Left ventricle myocardium inferior (tissue), 1 donor: Measurements from ENCODE around the gene TTLL5. TPM values are rescaled to one million over a fixed set of nuclear protein-coding genes. Genes with fewer than 3 reads are reported as not detected.

Source experiments
- DNase-seq: peaks from one replicate; pipeline ENCODE4 v3.0.0-alpha.2; 2020
- H3K27ac ChIP-seq: fragments of 200-600 bp; replicated peaks from 2 replicates; pipeline ENCODE4 v1.8.0; 2021
- H3K27me3 ChIP-seq: fragments of 200-600 bp; 2 replicates; pipeline ENCODE4 v1.8.0; 2021; ENCODE audit warnings: low read depth
- H3K36me3 ChIP-seq: fragments of 200-600 bp; 2 replicates; pipeline ENCODE4 v1.8.0; 2021
- H3K4me1 ChIP-seq: fragments of 200-600 bp; 2 replicates; pipeline ENCODE4 v1.8.0; 2021
- H3K4me3 ChIP-seq: fragments of 200-600 bp; 2 replicates; pipeline ENCODE4 v1.8.0; 2021; ENCODE audit warnings: mild to moderate bottlenecking, moderate library complexity
- H3K9me3 ChIP-seq: fragments of 200-600 bp; replicated peaks from 2 replicates; pipeline ENCODE4 v1.8.0; 2021
- CTCF ChIP-seq: fragments of 200-600 bp; IDR thresholded peaks from 2 replicates; pipeline ENCODE4 v1.8.0; 2021; ENCODE audit warnings: antibody characterized with exemption, mild to moderate bottlenecking, borderline replicate concordance
- intact Hi-C: fragments of 100-400 bp; cut with micrococcal nuclease; formaldehyde crosslinking; loops from one replicate; pipeline ENCODE4 v1.11.0; 2022
- total RNA-seq: library from RNA; stranded (reverse); fragmentation: NEBNext Ultra II Directional; extraction: Animal tissue kit (Norgen Biotek cat#: 25700); gene quantifications from one replicate; pipeline ENCODE4 v1.2.1, GENCODE V29; 2021
- donor health status: DM: no; HTN: yes; CAD: no; lungs with severe emphysema.

The TTLL5 gene
- total RNA-seq, 1 donor from 2014 or later, result 16.3 TPM

GRCh38 chr14:75655235-75655634, 5.8 kb upstream of the TTLL5 start:
- Histone ChIP-seq H3K36me3 (peaks cover 30% of the 10 kb centered on the region), H3K9me3 (no peaks in the 10 kb centered on the region), H3K27ac (no peak overlapping the region), H3K27me3 (no peaks in the 10 kb centered on the region), H3K4me1 (peaks cover 10% of the 10 kb centered on the region), H3K4me3 (no peak overlapping the region)
- no peak for TF ChIP-seq CTCF
- no peak for DNase-seq
- intact Hi-C loops, result loop anchor here (2.0 kb wide), 1 partner anchor 76 kb away; the partner anchor contains the start of gene FLVCR2

- Histone ChIP-seq H3K4me3 (no peak overlapping the region), H3K27me3 (no peaks in the 10 kb centered on the region), H3K4me1 (peaks cover 27% of the 10 kb centered on the region), H3K27ac (no peak overlapping the region), H3K36me3 (peaks cover 9% of the 10 kb centered on the region), H3K9me3 (no peaks in the 10 kb centered on the region)
- intact Hi-C loops, result no loop called here
- DNase-seq, result no peak
- no peak for TF ChIP-seq CTCF
Observed at GRCh38 chr14:75657331-75657730, 3.7 kb upstream of the TTLL5 start.

GRCh38 chr14:75658957-75659356, 2.1 kb upstream of the TTLL5 start:
- no peak for TF ChIP-seq CTCF
- H3K4me3 ChIP-seq, result no peak overlapping the region
- no peaks in the 10 kb centered on the region for H3K9me3 ChIP-seq
- no peak for DNase-seq
- peaks cover 28% of the 10 kb centered on the region for H3K4me1 ChIP-seq
- intact Hi-C loops, result no loop called here
- no peak overlapping the region for H3K27ac ChIP-seq
- peaks cover 13% of the 10 kb centered on the region for H3K36me3 ChIP-seq
- H3K27me3 ChIP-seq, result no peaks in the 10 kb centered on the region

GRCh38 chr14:75660238-75660629, 812 bp upstream of the TTLL5 start:
- intact Hi-C loops, result no loop called here
- H3K27me3 ChIP-seq, result no peaks in the 10 kb centered on the region
- DNase-seq, result no peak
- TF ChIP-seq CTCF, result no peak
- no peaks in the 10 kb centered on the region for H3K9me3 ChIP-seq
- H3K4me1 ChIP-seq, result peaks cover 27% of the 10 kb centered on the region
- H3K27ac ChIP-seq, result peak overlapping the region; percentile 85
- peaks cover 20% of the 10 kb centered on the region for H3K36me3 ChIP-seq
- H3K4me3 ChIP-seq, result peak overlapping the region; percentile 91

GRCh38 chr14:75661499-75661814, 411 bp downstream of the TTLL5 start:
- H3K27me3 ChIP-seq, result no peaks in the 10 kb centered on the region
- DNase-seq, result no peak
- peaks cover 27% of the 10 kb centered on the region for H3K4me1 ChIP-seq
- peak overlapping the region; percentile 91 for H3K4me3 ChIP-seq
- H3K36me3 ChIP-seq, result peaks cover 25% of the 10 kb centered on the region
- no peak for TF ChIP-seq CTCF
- H3K9me3 ChIP-seq, result no peaks in the 10 kb centered on the region
- intact Hi-C loops, result no loop called here
- H3K27ac ChIP-seq, result peak overlapping the region; percentile 85

- intact Hi-C loops, result no loop called here
- Histone ChIP-seq H3K4me3 (no peak overlapping the region), H3K36me3 (peaks cover 21% of the 10 kb centered on the region), H3K9me3 (no peaks in the 10 kb centered on the region), H3K4me1 (peaks cover 39% of the 10 kb centered on the region), H3K27me3 (no peaks in the 10 kb centered on the region), H3K27ac (no peak overlapping the region)
- no peak for TF ChIP-seq CTCF
- no peak for DNase-seq
Observed at GRCh38 chr14:75662966-75663365, 1.9 kb downstream of the TTLL5 start.
